OCI-LY7 (cell line): ENCODE measurements around the gene TRIP10.

Experiments used
- EZH2phosphoT487 ChIP-seq: fragments of 200-600 bp; sonication (generic); IDR thresholded peaks from 2 replicates; pipeline ENCODE4 v1.6.1; 2018; ENCODE audit warnings: low read depth, borderline replicate concordance, mild to moderate bottlenecking, mixed run types, antibody characterized with exemption, low read length, moderate library complexity, mixed read lengths
- TF ChIP-seq, protein P1 (sequence below): fragments of 200-600 bp; sonication (generic); conservative IDR thresholded peaks from 2 replicates; pipeline ENCODE4 v1.5.1; 2014; ENCODE audit warnings: mild to moderate bottlenecking, antibody characterized with exemption, low read length, moderate library complexity, mixed read lengths

DNA sequence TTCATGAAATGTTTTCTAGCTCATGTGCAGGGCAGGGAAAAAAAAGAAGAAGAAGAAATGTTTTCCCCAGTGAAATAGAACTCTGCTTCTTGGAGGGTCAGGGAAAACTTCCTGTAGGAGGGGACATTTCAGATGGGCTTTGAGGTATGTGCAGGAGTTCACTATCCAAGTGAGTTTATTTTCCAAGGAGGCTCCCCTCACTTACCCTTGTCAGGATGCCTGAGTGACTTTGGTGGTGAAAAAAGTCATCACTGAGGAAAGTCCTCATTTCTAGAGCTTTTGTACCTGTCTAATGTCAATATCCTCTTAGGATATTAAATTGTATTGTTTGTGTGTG is 18.4 kb upstream of the TRIP10 start:
- TF ChIP-seq, protein P1, sequence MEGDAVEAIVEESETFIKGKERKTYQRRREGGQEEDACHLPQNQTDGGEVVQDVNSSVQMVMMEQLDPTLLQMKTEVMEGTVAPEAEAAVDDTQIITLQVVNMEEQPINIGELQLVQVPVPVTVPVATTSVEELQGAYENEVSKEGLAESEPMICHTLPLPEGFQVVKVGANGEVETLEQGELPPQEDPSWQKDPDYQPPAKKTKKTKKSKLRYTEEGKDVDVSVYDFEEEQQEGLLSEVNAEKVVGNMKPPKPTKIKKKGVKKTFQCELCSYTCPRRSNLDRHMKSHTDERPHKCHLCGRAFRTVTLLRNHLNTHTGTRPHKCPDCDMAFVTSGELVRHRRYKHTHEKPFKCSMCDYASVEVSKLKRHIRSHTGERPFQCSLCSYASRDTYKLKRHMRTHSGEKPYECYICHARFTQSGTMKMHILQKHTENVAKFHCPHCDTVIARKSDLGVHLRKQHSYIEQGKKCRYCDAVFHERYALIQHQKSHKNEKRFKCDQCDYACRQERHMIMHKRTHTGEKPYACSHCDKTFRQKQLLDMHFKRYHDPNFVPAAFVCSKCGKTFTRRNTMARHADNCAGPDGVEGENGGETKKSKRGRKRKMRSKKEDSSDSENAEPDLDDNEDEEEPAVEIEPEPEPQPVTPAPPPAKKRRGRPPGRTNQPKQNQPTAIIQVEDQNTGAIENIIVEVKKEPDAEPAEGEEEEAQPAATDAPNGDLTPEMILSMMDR, result no peak
- TF ChIP-seq EZH2phosphoT487, result no peak
